ENCODE data around the gene PHC2.
"Not testable (repeated sequence)": the region's sequence is repeated elsewhere in the genome, so short reads cannot be mapped to it uniquely, and the experiment has no call there.

Gene PHC2

DNA sequence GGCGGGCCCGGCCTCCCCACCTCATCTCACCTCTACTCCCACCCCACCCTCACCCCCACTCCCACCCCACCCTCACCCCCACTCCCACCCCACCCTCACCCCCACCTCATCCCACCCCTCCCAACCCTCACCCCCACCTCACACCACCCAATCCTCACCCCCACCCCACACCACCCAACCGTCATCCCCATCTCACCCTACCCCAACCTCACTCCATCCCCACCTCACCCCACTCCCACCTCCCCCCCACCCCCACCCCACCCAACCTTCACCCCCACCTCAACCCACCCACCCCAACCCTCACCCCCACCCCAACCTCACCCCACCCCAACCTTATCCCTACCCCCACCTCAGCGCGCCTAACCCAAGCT, 123.4 kb downstream of the PHC2 start:
- DNase-seq: no peak

DNA sequence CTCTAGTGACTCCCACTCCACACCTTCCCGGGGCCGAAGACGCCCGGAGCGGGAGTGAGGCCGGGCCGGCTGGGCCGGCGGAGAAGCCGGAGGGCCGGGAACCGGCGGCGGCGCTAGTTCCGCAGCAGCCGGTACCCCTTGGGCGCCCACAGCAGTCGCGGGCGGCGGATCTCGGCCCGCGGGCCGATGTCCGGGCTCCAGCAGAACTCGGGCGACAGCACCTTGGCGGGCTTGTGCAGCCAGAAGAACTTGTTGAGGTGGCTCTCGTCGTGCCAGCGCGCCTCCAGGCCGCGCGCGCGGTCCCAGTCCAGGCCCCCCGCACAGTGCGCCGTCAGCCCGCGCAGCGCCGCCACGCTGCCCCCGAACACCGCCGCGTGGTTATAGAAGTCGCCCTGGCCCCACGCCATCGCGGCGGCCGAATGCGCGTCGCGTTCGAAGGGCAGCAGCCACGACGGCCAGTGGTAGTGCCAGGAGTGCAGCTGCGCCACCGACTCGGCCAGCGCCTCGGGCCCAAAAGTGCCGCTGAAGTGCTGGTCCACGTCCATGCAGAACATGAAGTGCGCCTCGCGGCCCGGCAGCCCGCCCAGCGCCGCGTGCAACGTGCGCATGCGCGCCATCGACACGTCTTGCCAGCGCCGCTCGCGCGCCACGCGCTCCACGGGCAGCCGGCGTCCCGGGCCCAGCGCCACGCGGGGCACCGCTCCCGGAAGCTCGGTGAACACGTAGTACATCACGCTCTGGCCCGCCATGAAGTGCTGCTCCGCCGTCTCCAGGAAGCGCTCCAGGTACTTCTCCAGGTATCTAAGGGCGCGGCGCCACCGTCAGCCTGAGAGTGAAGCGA, 124.0 kb downstream of the PHC2 start:
- DNase-seq: no peak

DNA sequence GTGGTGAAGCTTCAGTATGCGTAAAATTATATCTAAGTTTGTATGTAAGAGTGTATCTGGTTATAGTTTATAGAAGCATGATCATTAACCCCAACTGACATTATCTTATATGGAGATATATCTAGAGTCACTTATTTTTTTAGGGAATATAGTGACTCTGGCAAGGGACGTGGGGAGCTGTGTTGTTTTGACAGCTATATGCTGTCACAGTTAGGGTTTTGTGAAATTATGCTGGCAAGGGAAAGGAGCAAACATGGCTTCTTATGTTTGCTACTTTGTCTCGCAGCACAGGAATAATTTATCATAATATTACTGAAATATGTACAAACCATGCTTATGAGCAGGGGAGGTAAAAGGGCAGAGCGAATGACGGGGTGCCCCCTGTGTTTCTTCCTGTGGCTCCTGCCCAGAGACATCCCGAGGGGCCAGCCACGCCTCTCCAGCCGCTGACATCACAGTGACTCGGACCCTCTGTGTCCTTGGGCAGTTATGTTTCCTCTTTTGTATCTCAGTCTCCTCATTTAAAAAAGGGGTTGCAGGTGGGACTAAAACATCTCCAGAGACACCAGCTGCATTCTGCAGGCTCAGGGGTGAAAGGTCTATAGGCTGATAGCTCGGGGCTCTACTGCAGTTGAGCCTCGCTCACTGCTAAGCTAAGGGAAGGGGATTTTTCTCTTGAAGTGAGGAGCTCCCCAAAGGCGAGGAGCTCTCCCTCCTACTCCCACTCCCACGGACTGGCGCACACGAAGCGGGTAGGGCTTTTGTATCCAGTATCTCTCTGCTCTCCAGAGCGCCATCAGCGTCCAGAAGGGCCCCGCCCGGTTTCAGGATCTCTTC, 124.9 kb downstream of the PHC2 start:
- no peak for DNase-seq

GRCh38 chr1:33305016-33305415, 125.9 kb downstream of the PHC2 start:
- no peak for DNase-seq

- DNase-seq: no peak
These were observed 128.6 kb downstream of the PHC2 start for GRCh38 chr1:33302325-33302724.

DNA sequence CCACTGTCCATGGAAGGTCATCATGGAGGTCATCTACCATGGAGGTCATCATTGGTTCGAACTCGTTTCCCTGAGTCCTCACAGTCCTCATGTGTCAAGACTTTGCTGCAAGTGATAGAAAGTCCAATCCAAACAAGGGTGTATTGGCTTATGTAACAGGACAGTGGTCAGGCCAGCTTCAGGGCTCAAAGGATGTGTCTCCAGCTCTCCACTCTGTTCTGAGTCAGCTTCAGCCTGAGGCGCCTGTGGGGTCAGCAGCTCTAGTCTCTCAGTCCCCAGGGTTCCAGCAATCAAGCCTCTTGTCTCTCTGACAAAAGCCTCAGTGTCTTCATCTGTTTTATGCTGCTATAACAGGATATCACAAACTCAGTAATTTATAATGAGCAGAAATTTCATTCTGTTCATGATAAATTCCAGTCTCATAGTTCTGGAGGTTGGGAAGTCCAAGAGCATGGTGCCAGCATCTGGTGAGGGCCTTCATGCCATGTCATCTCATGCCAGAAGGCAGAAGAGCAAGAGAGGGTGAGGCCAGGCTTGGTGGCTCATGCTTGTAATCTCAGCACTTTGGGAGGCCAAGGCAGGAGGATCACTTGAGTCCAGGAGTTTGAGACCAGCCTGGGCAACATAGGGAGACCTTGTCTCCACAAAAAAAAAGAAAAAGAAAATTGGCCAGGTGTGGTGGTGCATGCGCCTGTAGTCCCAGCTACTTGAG, 129.5 kb downstream of the PHC2 start:
- no peak for DNase-seq

DNA sequence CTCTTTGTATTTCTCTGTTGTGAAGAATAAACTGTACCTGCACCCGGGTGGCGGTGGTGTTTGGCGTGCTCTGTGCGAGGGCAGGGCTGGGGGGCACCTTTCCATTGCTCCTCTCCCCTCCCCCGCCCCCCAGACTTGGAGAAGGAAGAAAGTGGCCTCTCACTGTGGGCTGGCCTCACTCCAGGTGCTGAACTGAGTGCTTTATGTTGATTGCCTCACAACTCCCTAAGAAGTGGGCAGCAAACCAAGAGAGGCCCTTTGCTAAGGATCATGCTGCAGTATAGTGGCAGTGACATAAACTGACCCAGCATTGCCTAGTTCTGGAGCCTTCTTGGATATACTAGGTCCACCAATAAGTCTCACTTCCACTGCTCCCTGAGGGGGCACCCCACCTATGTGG, 130.2 kb downstream of the PHC2 start:
- DNase-seq: no peak

DNA sequence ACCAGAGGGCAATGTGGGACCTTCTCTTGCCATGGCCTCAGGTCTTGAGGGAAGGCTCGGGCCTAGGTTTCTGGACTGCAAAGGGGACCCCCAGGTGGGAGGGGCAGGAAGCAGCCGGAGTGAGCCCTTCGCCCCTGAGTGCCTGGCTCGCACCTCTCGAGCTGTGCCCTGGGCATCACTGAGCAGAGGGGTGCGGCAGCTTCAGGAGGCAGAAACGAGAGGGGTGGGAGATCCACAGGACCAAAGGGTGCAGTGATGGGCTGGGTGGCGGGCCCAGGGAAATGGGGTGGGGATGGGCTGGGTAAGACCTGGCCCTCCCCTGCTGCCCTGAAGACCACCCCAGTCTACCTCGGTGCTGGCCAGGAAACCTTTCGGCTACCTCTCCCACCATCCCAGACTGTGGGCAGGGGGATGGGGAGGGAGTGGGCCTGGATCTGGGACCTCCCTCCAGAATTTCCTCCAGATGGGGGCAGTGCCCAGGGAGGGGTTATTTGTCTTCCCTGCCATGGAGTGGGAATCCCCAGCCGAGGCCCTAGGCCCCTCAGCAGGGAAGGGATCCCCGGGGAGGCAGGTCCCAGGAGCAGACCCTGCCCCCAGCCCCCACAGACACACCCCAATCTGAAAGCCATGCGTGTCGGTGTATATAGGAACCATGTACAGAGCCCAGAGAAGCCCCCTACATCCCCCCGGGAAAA, 131.3 kb downstream of the PHC2 start:
- no peak for DNase-seq

- DNase-seq: peak; percentile 29
These were observed 132.1 kb downstream of the PHC2 start for GRCh38 chr1:33298623-33299277.

DNA sequence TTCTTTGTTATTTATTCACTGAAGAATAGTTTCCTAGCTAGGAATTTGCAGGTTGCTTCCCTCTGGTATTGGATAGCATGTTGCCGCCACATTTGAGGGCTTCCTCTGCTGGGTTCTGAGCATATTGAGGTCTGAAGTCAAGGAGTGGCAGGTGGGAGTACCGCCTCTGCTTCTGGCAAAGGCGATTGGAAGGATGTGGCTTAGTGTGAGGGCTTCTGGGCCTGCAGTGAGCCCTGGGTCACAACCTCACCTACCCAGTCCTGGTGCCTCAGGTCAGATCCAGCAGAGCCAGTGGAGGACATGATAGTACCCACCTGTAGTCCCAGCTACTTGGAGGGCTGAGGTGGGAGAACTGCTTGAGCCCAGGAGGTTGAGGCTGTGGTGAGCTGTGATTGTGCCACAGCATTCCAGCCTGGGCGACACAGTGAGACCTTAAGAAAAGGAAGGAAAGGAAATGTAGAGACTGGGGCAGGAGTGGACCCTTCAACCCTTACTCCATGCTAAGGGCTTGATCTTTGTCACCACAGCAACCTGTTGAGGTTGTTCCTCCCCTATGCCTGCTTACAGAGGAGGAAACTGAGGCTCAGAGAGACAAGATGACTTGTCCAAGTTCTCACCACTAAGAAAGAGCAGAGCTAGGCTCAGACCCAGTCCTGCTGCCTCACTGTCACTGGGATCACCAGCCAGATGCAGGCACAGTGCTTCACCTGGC, 132.8 kb downstream of the PHC2 start:
- DNase-seq: no peak

DNA sequence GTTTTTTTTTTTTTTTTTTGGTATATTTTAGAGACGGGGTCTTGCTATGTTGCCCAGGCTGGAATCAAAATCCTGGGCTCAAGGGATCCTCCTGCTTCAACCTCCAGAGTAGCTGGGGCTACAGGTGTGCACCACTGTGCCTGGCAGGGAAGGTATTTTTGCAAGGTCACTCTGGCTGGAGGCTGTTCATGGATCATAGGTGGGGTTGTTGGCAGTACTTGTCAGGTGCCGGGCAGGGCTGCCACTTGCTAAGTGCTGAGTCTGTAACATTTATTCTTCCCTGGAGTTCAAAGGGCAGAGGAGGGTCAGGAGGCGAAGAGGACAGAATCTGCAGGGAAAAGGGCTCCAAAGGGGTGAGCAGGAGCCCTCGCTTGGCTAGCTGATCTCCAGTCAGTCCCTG, 134.1 kb downstream of the PHC2 start:
- no peak for DNase-seq

GRCh38 chr1:33296082-33296458, 134.8 kb downstream of the PHC2 start:
- no peak for DNase-seq

DNA sequence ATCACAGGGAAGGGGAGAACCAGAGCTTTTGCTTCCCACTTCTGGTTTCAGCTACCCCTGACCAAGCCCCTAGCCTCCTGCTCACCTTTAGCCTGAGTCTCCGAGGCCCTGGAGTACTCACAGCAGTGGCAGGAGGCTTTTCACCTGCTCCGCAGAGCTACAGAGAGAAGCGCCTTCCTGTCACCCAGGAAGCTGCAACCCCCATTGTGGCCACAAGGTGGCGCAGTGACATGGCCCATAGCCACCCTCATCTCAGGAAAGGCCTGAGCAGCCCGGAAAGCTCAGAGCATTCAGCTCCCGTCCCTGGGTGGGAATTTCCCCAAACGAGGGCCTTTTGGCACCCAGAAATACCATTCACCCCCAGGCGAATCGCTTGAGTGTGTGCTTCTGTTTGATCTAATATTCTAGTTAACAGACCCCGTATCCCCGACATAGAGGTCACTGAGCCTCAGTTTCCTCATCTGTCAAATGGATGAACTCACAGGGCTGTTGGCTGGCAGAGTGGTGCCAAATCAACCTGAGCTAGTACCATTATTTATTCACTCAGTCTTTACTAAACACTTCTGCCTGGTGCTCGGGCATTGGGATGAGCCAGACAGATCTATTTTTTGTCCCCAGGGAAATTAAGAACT, 135.3 kb downstream of the PHC2 start:
- peak; percentile 84 for DNase-seq

DNA sequence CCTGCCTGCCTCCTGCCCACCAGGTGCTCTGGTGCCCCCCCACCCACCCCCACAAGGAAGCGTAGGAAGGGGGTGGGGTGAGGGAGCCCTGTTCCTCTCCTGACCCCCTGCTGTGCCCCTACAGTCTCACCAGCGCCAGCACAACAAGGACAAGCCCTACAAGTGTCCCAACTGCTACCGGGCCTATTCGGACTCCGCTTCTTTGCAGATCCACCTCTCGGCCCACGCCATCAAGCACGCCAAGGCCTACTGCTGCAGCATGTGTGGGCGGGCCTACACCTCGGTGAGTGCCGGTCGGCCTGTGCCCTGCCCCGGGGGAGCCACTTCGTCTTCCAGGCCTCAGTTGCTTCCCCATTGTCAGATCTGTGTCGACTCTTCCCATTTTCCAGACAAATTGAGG, 135.9 kb downstream of the PHC2 start:
- DNase-seq: no peak

DNA sequence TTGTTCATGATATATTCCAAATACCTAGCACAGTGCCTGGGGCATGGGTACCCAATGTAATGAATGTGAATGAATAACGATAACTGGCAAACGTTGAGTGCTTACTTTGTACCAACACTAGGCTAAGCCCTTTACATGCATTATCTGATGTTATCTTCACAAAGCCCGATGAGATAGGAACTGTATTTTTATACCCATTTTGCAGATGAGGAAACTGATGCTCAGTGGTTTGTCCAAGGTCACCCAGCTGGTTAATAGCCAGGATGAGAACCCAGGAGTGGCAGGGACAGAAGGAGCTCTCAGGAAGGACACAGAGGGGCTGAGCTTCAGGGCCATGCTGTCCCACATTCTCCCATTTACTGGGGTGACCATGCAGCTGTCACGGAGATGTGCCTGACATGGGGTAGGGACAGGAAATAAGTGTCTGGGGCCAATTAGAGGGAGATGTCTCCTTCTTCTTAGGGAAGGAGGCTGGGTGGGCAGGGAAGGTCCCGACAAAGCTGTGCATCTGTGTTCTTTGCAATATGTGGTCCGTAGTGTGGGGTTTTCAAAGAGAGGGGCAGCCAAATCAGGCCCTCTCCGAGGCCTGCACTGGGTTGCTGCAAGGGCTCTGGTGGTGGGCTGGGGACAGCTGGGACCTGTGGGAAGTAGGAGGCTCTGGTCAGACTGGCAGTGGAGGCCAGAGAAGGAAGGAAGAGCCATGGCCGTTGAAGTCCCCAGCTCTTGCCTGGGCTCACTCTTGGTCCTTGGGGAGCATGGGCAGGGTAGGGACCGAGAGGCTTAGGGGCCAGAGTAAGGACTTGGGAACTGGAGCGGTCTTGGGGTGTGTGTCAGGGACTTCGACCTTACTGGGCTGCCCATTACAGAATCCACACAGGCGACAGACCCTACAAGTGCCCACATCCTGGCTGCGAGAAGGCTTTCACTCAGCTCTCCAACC, 136.6 kb downstream of the PHC2 start:
- DNase-seq: no peak

DNA sequence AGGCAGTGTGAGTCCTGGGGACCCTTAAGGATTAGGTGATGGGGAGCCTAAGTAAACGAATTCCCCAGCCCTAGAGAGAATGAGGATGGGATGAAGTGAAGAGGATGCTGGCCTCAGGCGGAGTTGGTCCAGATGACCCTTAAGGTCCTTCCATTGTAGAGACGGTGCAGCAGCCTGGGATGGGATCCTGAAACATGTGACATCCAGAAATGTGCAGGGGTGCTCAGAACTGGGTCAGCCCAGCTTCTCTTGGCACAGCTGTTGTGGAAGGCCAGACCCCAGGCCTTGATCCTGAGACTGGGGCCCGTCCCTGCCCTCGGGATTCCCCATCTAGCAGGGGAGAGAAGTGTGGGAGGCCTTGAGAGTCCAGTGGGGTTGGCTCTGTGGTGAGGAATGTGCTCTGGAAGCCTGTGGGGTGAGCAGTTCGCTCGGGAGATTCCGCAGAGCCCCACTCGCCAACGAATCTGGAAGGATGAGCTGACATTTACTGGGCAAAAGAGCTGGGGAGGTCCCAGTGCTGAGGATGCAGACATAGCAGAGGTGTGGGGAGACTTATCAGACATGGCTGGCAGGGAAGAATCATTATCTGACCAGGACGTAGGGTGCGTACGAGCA, 138.1 kb downstream of the PHC2 start:
- no peak for DNase-seq

DNA sequence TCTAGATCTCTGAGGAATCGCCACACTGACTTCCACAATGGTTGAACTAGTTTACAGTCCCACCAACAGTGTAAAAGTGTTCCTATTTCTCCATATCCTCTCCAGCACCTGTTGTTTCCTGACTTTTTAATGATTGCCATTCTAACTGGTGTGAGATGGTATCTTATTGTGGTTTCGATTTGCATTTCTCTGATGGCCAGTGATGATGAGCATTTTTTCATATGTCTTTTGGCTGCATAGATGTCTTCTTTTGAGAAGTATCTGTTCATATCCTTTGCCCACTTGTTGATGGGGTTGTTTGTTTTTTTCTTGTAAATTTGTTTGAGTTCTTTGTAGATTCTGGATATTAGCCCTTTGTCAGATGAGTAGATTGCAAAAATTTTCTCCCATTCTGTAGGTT, 140.3 kb downstream of the PHC2 start:
- DNase-seq: not testable (repeated sequence)

DNA sequence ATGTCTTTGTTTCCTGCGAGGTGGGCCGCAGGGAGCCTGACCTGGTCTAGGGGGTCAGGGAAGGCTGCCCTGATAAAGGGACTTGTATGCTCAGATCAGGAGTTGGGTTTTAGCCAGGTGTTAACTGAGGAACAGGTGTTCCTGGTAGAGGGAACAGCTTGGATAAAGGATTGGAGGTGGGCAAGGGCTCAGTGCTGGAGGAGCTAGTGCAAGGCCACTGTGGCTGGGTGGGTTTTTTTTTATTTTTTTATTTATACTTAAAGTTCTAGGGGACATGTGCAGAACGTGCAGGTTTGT, 141.1 kb downstream of the PHC2 start:
- no peak for DNase-seq

DNA sequence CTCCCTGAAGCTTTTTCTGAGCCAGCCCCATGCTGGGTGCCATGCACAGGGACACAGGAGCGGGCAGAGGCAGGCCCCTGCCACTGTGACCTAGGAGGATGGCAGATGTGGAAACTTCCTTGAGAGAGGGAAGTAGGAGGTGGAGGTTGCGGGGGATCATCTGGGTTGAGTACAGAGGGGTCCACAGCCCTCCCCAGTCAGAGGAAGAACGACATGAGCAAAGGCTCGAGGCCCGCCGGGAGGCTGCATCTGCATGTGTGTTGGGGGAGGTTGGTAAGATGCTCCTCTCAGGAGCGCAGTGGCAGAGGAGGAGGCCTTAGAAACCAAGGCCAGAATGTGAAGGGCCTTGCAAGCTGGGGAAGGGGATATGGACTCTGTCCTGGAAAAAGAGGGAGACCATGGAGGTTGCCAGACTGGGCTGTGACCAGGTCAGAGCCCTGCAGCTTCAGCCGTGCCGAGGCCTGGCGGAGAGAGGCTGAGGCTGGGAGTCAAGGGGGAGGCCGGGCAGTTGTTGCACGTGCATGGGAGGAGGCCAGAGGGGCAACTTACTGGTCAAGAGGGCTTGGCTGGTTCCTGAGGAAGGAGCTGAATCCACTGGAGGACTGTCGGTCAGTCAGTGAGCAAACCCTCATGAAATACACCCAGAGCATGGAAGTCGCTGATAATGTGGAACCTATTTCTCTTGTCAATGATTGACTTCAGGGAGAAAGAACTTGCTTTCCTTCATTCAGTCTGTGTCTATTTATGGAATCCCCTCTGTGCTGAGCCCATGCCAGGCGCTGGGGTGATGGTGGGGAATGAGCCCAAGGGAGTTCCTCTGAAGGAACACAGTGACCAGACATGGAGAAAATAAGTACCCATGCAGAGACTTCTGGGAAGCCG, 141.7 kb downstream of the PHC2 start:
- no peak for DNase-seq
